HCT116 (cell line): Measurements from ENCODE around the gene KCNK4. TPM values are rescaled to one million over a fixed set of nuclear protein-coding genes. Genes with fewer than 3 reads are reported as not detected.

Experiments used
- ATAC-seq: fragments of 200-7000 bp; cut with Tn5 transposase; 2 replicates; pipeline ENCODE4 v1.9.1; 2020; ENCODE audit warnings: mild to moderate bottlenecking, moderate library complexity
- BruUV-seq: library from RNA; stranded (reverse); fragments of 400-500 nt; replicated peaks from 2 replicates; lab custom pipeline; 2021; lab: Mats Ljungman, UMichigan
- CTCF ChIA-PET: fragments of 300-600 bp; sonication (Branson Sonifier 250); formaldehyde crosslinking; loops from one replicate; lab custom pipeline; 2021; ENCODE audit warnings: antibody characterized with exemption; lab: Charles Lee
- POLR2A ChIA-PET: fragments of 300-600, 350-600 bp; sonication (Branson Sonifier 250); formaldehyde crosslinking; loops from one replicate; lab custom pipeline; 2021; ENCODE audit warnings: antibody characterized with exemption; lab: Charles Lee
- RAD21 ChIA-PET, 2 experiments: fragments of 300-600 bp; sonication (Branson Sonifier 250); formaldehyde crosslinking; loops; one replicate each; lab custom pipeline; 2023; ENCODE audit warnings: low total read pairs in 2 of 2; ENCODE audit not compliant: uncharacterized antibody in 2 of 2, unreplicated experiment in 2 of 2, low non-redundant PET in 1 of 2; lab: Charles Lee
- DNase-seq: peaks from one replicate; pipeline ENCODE4 v3.0.0-alpha.2; 2010; ENCODE audit warnings: low read depth, low spot score
- H2AFZ ChIP-seq: fragments of 200-600 bp; shearing (Covaris generic), sonication (generic); 2 replicates; pipeline ENCODE4 v1.6.1; 2017; ENCODE audit warnings: low read depth, mixed run types, mixed read lengths, antibody characterized with exemption, low read length; ENCODE audit not compliant: poor library complexity, severe bottlenecking
- H3K27ac ChIP-seq: 2 replicates; pipeline ENCODE4 v1.5.1; 2012; ENCODE audit warnings: low read depth, low read length
- H3K27me3 ChIP-seq: fragments of 200-600 bp; sonication (generic); 2 replicates; pipeline ENCODE4 v1.6.1; 2016; ENCODE audit warnings: mixed run types, low read length, mixed read lengths; ENCODE audit not compliant: insufficient read depth
- H3K36me3 ChIP-seq, 2 experiments: fragments of 200-500 bp in 1 of 2; fragments of 200-600 bp in 1 of 2; sonication (Bioruptor generic) in 1 of 2; sonication (generic) in 1 of 2; 2 replicates each; pipeline versions ENCODE4 v1.5.1 to v1.6.1; 2014 to 2016; ENCODE audit warnings: low read length in 2 of 2, inconsistent platforms in 1 of 2, mixed read lengths in 1 of 2, mixed run types in 1 of 2; ENCODE audit not compliant: insufficient read depth in 2 of 2, control insufficient read depth in 1 of 2
- H3K4me1 ChIP-seq, 2 experiments: fragments of 200-600 bp in 1 of 2; sonication (generic) in 1 of 2; 2 replicates each; pipeline versions ENCODE4 v1.5.1 to v1.6.1; 2012 to 2017; ENCODE audit warnings: low read length in 2 of 2, inconsistent platforms in 1 of 2, mild to moderate bottlenecking in 1 of 2, mixed read lengths in 1 of 2, mixed run types in 1 of 2, moderate library complexity in 1 of 2; ENCODE audit not compliant: insufficient read depth in 2 of 2, control insufficient read depth in 1 of 2
- H3K4me2 ChIP-seq: fragments of 200-600 bp; sonication (generic); 2 replicates; pipeline ENCODE4 v1.6.1; 2017; ENCODE audit warnings: mixed run types, low read length, mixed read lengths
- H3K4me3 ChIP-seq, 2 experiments: fragments of 200-600 bp in 1 of 2; sonication (generic) in 1 of 2; replicated peaks in 1 of 2; 2 replicates each; pipeline ENCODE4 v1.5.1; 2011 to 2016; ENCODE audit warnings: low read length in 2 of 2, control low read depth in 1 of 2, low read depth in 1 of 2, mild to moderate bottlenecking in 1 of 2, mixed read lengths in 1 of 2, mixed run types in 1 of 2
- H3K79me2 ChIP-seq: fragments of 200-600 bp; sonication (generic); 2 replicates; pipeline ENCODE4 v1.6.1; 2017; ENCODE audit warnings: mild to moderate bottlenecking, mixed run types, low read length, moderate library complexity, mixed read lengths; ENCODE audit not compliant: insufficient read depth
- H3K9ac ChIP-seq: fragments of 200-600 bp; sonication (generic); 2 replicates; pipeline ENCODE4 v1.6.1; 2016; ENCODE audit warnings: low read length, mixed read lengths
- H3K9me2 ChIP-seq: fragments of 200-600 bp; sonication (generic), shearing (Covaris generic); 2 replicates; pipeline ENCODE4 v1.6.1; 2017; ENCODE audit warnings: mixed run types, mild to moderate bottlenecking, moderate library complexity; ENCODE audit not compliant: insufficient read depth
- H3K9me3 ChIP-seq, 2 experiments: fragments of 200-500 bp in 1 of 2; fragments of 200-600 bp in 1 of 2; sonication (Bioruptor generic) in 1 of 2; sonication (generic) in 1 of 2; 2 replicates each; pipeline ENCODE4 v1.6.1; 2014 to 2017; ENCODE audit warnings: low read length in 2 of 2, mixed read lengths in 2 of 2, inconsistent platforms in 1 of 2, low read depth in 1 of 2, mild to moderate bottlenecking in 1 of 2, mixed run types in 1 of 2, moderate library complexity in 1 of 2; ENCODE audit not compliant: control insufficient read depth in 1 of 2, insufficient read depth in 1 of 2
- H4K20me1 ChIP-seq: fragments of 200-600 bp; sonication (generic), shearing (Covaris generic); 2 replicates; pipeline ENCODE4 v1.6.1; 2017; ENCODE audit warnings: mixed run types, mild to moderate bottlenecking, moderate library complexity; ENCODE audit not compliant: insufficient read depth
- CTCF ChIP-seq, 3 experiments: fragments of 200-600 bp in 1 of 3; sonication (generic) in 1 of 3; IDR thresholded peaks in 2 of 3; conservative IDR thresholded peaks in 1 of 3; 2 replicates each; pipeline ENCODE4 v1.5.1; 2012 to 2017; ENCODE audit warnings: low read depth in 2 of 3, low read length in 2 of 3, antibody characterized with exemption in 1 of 3, borderline replicate concordance in 1 of 3, control low read depth in 1 of 3, mild to moderate bottlenecking in 1 of 3, mixed read lengths in 1 of 3, mixed run types in 1 of 3, moderate library complexity in 1 of 3; ENCODE audit not compliant: insufficient read depth in 1 of 3
- ELF1 ChIP-seq: IDR thresholded peaks from 2 replicates; pipeline ENCODE4 v1.6.1; 2012; ENCODE audit warnings: low read depth, borderline replicate concordance
- EZH2 ChIP-seq: fragments of 200-600 bp; sonication (generic); IDR thresholded peaks from 2 replicates; pipeline ENCODE4 v1.6.1; 2017; ENCODE audit warnings: antibody characterized with exemption, mixed run types
- MAX ChIP-seq: IDR thresholded peaks from 2 replicates; pipeline ENCODE4 v1.6.1; 2012
- POLR2AphosphoS5 ChIP-seq: IDR thresholded peaks from 2 replicates; pipeline ENCODE4 v1.6.1; 2011; ENCODE audit warnings: mild to moderate bottlenecking, low read depth, low read length, moderate library complexity
- intact Hi-C: fragments of 100-400 bp; cut with micrococcal nuclease; formaldehyde crosslinking; loops from 2 replicates; pipeline ENCODE4 v1.10.0; 2022
- total RNA-seq: library from RNA; stranded (reverse); gene quantifications from one replicate; pipeline ENCODE4 v1.2.1, GENCODE V29; 2021; ENCODE audit not compliant: unreplicated experiment

Gene KCNK4
- total RNA-seq, 1 experiment from 2014 or later, result not detected

- DNase-seq (no peak), ATAC-seq (no peak)
- RAD21 ChIA-PET, result interaction anchor here in 1 of 2 experiments (1.4 to 2.6 kb wide), 2 partner anchors 23 to 37 kb away, joined by 6 to 29 read pairs; no protein-coding TSS in a partner anchor
- Histone ChIP-seq H3K4me1 (peaks cover 22 to 64% of the 10 kb centered on the region in 2 experiments), H3K27ac (peak overlapping the region; percentile 83), H3K27me3 (no peaks in the 10 kb centered on the region), H3K9me2 (no peaks in the 10 kb centered on the region), H3K9ac (peak overlapping the region; percentile 89), H3K36me3 (peaks cover 7 to 22% of the 10 kb centered on the region in 2 experiments; a peak in 2 of 4 replicates), H3K79me2 (peaks cover 33% of the 10 kb centered on the region), H3K9me3 (no peaks in the 10 kb centered on the region), H4K20me1 (no peaks in the 10 kb centered on the region), H3K4me3 (peak overlapping the region; percentile 80 to 84), H2AFZ (no peak overlapping the region), H3K4me2 (peak overlapping the region; percentile 77)
- no TSS peak for BruUV-seq
- no peak for TF ChIP-seq POLR2AphosphoS5
- TF ChIP-seq EZH2, result no peak
- no peak for TF ChIP-seq CTCF (IDR thresholded peaks at IDR 0.05 in 2 of 3, conservative IDR thresholded peaks at IDR 0.05 in 1 of 3; ENCODE audit: borderline replicate concordance in 1 of 3, insufficient read depth in 1 of 3, low read depth in 2 of 3, low read length in 2 of 3)
- no peak for TF ChIP-seq MAX
- TF ChIP-seq ELF1, result no peak
- intact Hi-C loops, result no loop called here
- CTCF ChIA-PET, result interaction anchor here (1.2 to 3.7 kb wide), 6 partner anchors 13 to 53 kb away, joined by 3 to 92 read pairs (median 32); partner anchors contain the start of gene ESRRA
- POLR2A ChIA-PET, result interaction anchor here (0.6 to 3.0 kb wide), 7 partner anchors 8 to 69 kb away, joined by 3 to 77 read pairs (median 16); partner anchors contain the start of gene ESRRA
Measured at GRCh38 chr11:64318766-64319761, 28.0 kb downstream of the KCNK4 start.
